ENCODE data around the gene CFAP251.

- TF ChIP-seq HDAC6 (IDR thresholded peaks at IDR 0.05; ENCODE audit: low read depth, low read length) (no peak), POLR2AphosphoS5 (IDR thresholded peaks at IDR 0.05; ENCODE audit: low read depth, low read length) (no peak)
- TF ChIP-seq, protein P1, sequence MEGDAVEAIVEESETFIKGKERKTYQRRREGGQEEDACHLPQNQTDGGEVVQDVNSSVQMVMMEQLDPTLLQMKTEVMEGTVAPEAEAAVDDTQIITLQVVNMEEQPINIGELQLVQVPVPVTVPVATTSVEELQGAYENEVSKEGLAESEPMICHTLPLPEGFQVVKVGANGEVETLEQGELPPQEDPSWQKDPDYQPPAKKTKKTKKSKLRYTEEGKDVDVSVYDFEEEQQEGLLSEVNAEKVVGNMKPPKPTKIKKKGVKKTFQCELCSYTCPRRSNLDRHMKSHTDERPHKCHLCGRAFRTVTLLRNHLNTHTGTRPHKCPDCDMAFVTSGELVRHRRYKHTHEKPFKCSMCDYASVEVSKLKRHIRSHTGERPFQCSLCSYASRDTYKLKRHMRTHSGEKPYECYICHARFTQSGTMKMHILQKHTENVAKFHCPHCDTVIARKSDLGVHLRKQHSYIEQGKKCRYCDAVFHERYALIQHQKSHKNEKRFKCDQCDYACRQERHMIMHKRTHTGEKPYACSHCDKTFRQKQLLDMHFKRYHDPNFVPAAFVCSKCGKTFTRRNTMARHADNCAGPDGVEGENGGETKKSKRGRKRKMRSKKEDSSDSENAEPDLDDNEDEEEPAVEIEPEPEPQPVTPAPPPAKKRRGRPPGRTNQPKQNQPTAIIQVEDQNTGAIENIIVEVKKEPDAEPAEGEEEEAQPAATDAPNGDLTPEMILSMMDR (IDR thresholded peaks at IDR 0.05; ENCODE audit: control extremely low read depth in 1 of 3, insufficient read depth in 1 of 3, low read depth in 1 of 3, low read length in 3 of 3) = no peak
These were observed 30.3 kb upstream of the CFAP251 start for GRCh38 chr12:121888083-121888477.

Data from H1 (cell line).